Measurements from ENCODE around the gene NEDD4.

DNA sequence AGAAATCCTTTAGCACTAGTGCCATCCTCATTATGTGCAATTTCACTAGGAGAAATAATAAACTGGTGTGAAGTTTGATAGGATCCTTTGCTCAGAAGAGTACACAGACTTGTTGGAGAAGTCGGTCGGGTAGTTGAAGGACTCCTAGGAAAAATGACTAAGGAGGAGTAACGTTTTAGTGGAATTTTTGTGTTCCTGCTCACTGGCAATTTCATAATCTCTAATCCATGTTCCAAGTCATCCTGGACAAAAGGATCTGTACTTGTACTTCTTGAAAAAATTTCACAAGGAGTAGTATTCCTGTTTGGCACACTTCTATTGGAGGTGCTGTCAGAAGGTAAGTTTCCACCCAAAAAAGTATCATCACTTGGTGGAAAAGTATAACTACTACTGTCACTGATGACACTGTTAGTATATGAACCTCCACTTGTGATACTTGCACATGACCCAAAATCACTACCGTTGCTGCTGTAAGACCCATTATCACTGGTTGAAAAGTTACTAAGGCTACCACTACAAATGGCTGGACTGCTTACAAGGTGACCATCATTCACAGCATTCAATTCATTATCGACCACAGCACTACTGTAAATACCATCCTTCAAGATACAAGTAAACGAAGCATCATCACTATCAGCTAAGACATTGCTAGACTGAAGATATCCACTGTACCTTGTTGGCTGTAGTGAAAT lies 77.4 kb downstream of the NEDD4 start:
- TF ChIP-seq POLR2A (IDR thresholded peaks at IDR 0.05) (no peak), CTCF (IDR thresholded peaks at IDR 0.05) (no peak), EP300 (IDR thresholded peaks at IDR 0.05) (no peak)
